ENCODE data around the gene OVOL2.

OVOL2 gene

GRCh38 chr20:17985388-17986018 lies 72.2 kb downstream of the OVOL2 start:
- DNase-seq (ENCODE audit: low read depth in 2 of 2) = no peak

DNA sequence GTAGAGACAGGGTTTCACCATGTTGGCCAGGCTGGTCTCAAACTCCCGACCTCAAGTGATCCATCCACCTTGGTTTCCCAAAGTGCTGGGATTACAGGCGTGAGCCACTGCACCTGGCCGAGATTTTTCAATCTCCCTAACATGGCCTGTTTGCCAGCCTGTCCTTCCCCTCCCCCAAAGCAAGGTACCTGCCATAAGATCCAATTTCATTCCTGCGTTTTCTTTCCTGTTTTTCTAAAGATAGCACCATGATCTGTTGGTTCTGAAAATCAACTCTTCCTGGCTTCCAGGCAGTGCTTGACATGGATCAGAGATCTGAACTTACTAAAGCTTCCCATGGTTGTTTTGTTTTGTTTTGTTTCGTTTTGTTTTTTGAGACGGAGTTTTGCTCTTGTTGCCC lies 81.4 kb downstream of the OVOL2 start:
- DNase-seq (ENCODE audit: low read depth in 2 of 2) = no peak
